Gastrocnemius medialis (tissue), 4 donors: Measurements from ENCODE around the gene GRIK1.

Source experiments
- CTCF ChIP-seq, 5 experiments: fragments of 450-650 bp in 3 of 5; fragments of 200-600 bp in 2 of 5; sonication (generic) in 2 of 5; IDR thresholded peaks in 4 of 5; conservative IDR thresholded peaks in 1 of 5; 1 replicate in 4 of 5; 2 replicates in 1 of 5; pipeline ENCODE4 v1.5.1; 2016 to 2019; ENCODE audit warnings: antibody characterized with exemption in 5 of 5, mild to moderate bottlenecking in 3 of 5, moderate library complexity in 3 of 5
- POLR2A ChIP-seq, 2 donors: fragments of 450-650 bp; IDR thresholded peaks; one replicate each; pipeline ENCODE4 v1.6.1; 2017; ENCODE audit warnings: antibody characterized with exemption in 2 of 2, mild to moderate bottlenecking in 2 of 2, moderate library complexity in 2 of 2

DNA sequence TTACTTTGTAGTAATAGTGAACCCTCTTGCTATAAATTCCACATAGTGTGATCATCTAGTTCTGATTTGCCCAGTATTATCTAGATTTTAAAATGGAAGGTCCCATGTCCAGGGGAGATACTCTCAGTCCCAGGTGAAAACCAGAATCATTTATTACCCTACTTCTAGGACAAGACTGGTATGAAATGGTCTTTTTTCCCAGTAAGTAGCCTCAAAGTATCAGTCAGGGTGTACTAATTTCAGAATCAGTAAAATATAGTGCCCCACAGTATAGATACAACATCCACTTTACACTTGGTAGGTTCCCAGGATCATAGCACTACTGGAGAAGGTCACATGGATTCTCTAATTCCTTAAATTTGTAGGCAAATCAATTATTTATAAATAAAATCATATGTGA lies 318.3 kb downstream of the GRIK1 start:
- no peak for TF ChIP-seq POLR2A (IDR thresholded peaks at IDR 0.05)
- TF ChIP-seq CTCF (IDR thresholded peaks at IDR 0.05 in 4 of 5, conservative IDR thresholded peaks at IDR 0.05 in 1 of 5), result no peak
